Hepatocyte (in vitro differentiated cells): ENCODE results near the gene SETD1A.

Source experiments
- CTCF ChIP-seq: fragments of 200-600 bp; sonication (generic); IDR thresholded peaks from 2 replicates; pipeline ENCODE4 v1.5.1; 2016; ENCODE audit warnings: antibody characterized with exemption, mild to moderate bottlenecking; ENCODE audit not compliant: poor library complexity
- EZH2 ChIP-seq: fragments of 200-600 bp; sonication (generic); IDR thresholded peaks from 2 replicates; pipeline ENCODE4 v1.6.1; 2016; ENCODE audit warnings: antibody characterized with exemption, mild to moderate bottlenecking, borderline replicate concordance

GRCh38 chr16:30927789-30928378, 29.7 kb upstream of the SETD1A start:
- TF ChIP-seq CTCF (no peak), EZH2 (no peak)
